H1 (cell line): ENCODE results near the gene H6PD. TPM values are rescaled to one million over a fixed set of nuclear protein-coding genes. Genes with fewer than 3 reads are reported as not detected.

ENCODE experiments used
- CTCF ChIA-PET: fragments of 300-600 bp; sonication (Branson Sonifier 250); formaldehyde crosslinking; loops from one replicate; lab custom pipeline; 2021; ENCODE audit not compliant: partially characterized antibody; lab: Charles Lee
- POLR2A ChIA-PET: fragments of 300-600 bp; sonication (Branson Sonifier 250); formaldehyde crosslinking; loops from one replicate; lab custom pipeline; 2021; ENCODE audit warnings: inconsistent platforms; ENCODE audit not compliant: partially characterized antibody; lab: Charles Lee
- DNase-seq, 2 experiments: peaks; one replicate each; pipeline versions ENCODE4 v3.0.0 to v3.0.0-alpha.2; 2010 to 2022; ENCODE audit warnings: low spot score in 2 of 2, low read depth in 1 of 2, mixed read lengths in 1 of 2
- FAIRE-seq: peaks from 2 replicates; lab custom pipeline; 2011; peaks lifted over from hg19 to GRCh38; lab: Jason Lieb, UNC
- H2AFZ ChIP-seq: 2 replicates; pipeline ENCODE4 v1.8.1; 2012; ENCODE audit warnings: low read length, inconsistent platforms
- H2AK5ac ChIP-seq: 2 replicates; pipeline ENCODE4 v1.6.1; 2013; ENCODE audit warnings: low read depth, low read length
- H2BK120ac ChIP-seq: replicated peaks from 2 replicates; pipeline ENCODE3; 2013; ENCODE audit warnings: low read depth, low read length, inconsistent platforms
- H2BK12ac ChIP-seq: 2 replicates; pipeline ENCODE4 v1.6.1; 2013; ENCODE audit warnings: low read depth, low read length
- H2BK15ac ChIP-seq: 2 replicates; pipeline ENCODE4 v1.6.1; 2013; ENCODE audit warnings: low read length
- H2BK20ac ChIP-seq: 2 replicates; pipeline ENCODE4 v1.6.1; 2013; ENCODE audit warnings: low read length
- H2BK5ac ChIP-seq: 2 replicates; pipeline ENCODE4 v1.6.1; 2013; ENCODE audit warnings: low read depth, low read length
- H3K14ac ChIP-seq: 2 replicates; pipeline ENCODE4 v1.6.1; 2013; ENCODE audit warnings: inconsistent platforms; ENCODE audit not compliant: insufficient read length
- H3K18ac ChIP-seq: 2 replicates; pipeline ENCODE4 v1.6.1; 2013; ENCODE audit warnings: low read length; ENCODE audit errors: extremely low read depth
- H3K23ac ChIP-seq: 2 replicates; pipeline ENCODE4 v1.6.1; 2013; ENCODE audit warnings: inconsistent platforms; ENCODE audit not compliant: insufficient read length
- H3K23me2 ChIP-seq: 2 replicates; pipeline ENCODE4 v1.6.1; 2013; ENCODE audit warnings: low read depth, low read length
- H3K27ac ChIP-seq: 2 replicates; pipeline ENCODE4 v1.6.1; 2011; ENCODE audit warnings: low read depth, low read length, inconsistent platforms
- H3K27me3 ChIP-seq, 4 experiments: replicated peaks in 1 of 4; 1 replicate in 1 of 4; 2 replicates in 3 of 4; pipeline versions ENCODE4 v1.6.1 to v1.8.1; 2011 to 2013; ENCODE audit warnings: low read length in 3 of 4, mild to moderate bottlenecking in 3 of 4, inconsistent platforms in 2 of 4, mixed read lengths in 2 of 4, moderate library complexity in 1 of 4; ENCODE audit not compliant: control insufficient read depth in 3 of 4, insufficient read depth in 3 of 4; ENCODE audit errors: extremely low read depth in 1 of 4
- H3K36me3 ChIP-seq, 4 experiments: 2 replicates each; pipeline versions ENCODE4 v1.6.1 to v1.8.1; 2011 to 2013; ENCODE audit warnings: mild to moderate bottlenecking in 4 of 4, low read length in 3 of 4, moderate library complexity in 2 of 4, control low read depth in 1 of 4, inconsistent platforms in 1 of 4; ENCODE audit not compliant: insufficient read depth in 4 of 4, control insufficient read depth in 2 of 4
- H3K4ac ChIP-seq: replicated peaks from 2 replicates; pipeline ENCODE3; 2013; ENCODE audit warnings: low read length, low read depth, mixed read lengths, inconsistent platforms; ENCODE audit not compliant: insufficient read length
- H3K4me1 ChIP-seq, 4 experiments: replicated peaks in 1 of 4; 1 replicate in 1 of 4; 2 replicates in 3 of 4; pipeline versions ENCODE4 v1.6.1 to v1.8.1; 2011 to 2013; ENCODE audit warnings: low read length in 3 of 4, inconsistent platforms in 2 of 4, mixed read lengths in 1 of 4; ENCODE audit not compliant: insufficient read depth in 4 of 4, control insufficient read depth in 3 of 4
- H3K4me2 ChIP-seq, 2 experiments: 2 replicates each; pipeline versions ENCODE4 v1.6.1 to v1.8.1; 2011 to 2013; ENCODE audit warnings: low read depth in 2 of 2, low read length in 2 of 2, control low read depth in 1 of 2, inconsistent platforms in 1 of 2, mild to moderate bottlenecking in 1 of 2; ENCODE audit not compliant: insufficient read depth in 1 of 2
- H3K4me3 ChIP-seq, 4 experiments: fragments of 200-600, 300-600 bp in 1 of 4; sonication (generic), shearing (Covaris generic), sonication (Bioruptor Twin) in 1 of 4; 2 replicates each; pipeline versions ENCODE4 v1.5.1 to v1.8.1; 2011 to 2016; ENCODE audit warnings: low read length in 4 of 4, low read depth in 3 of 4, control low read depth in 2 of 4, inconsistent platforms in 2 of 4, mild to moderate bottlenecking in 2 of 4, mixed read lengths in 1 of 4, moderate library complexity in 1 of 4; ENCODE audit not compliant: insufficient read depth in 2 of 4; ENCODE audit errors: extremely low read depth in 1 of 4
- H3K56ac ChIP-seq: replicated peaks from 2 replicates; pipeline ENCODE3; 2013; ENCODE audit warnings: low read depth, mild to moderate bottlenecking, mixed read lengths, low read length, inconsistent platforms; ENCODE audit not compliant: insufficient read length
- H3K79me1 ChIP-seq: 2 replicates; pipeline ENCODE4 v1.6.1; 2013; ENCODE audit warnings: low read depth, low read length, control low read depth
- H3K79me2 ChIP-seq, 2 experiments: 2 replicates each; pipeline versions ENCODE4 v1.6.1 to v1.8.1; 2012 to 2013; ENCODE audit warnings: low read length in 2 of 2, mild to moderate bottlenecking in 2 of 2, inconsistent platforms in 1 of 2; ENCODE audit not compliant: insufficient read depth in 2 of 2, control insufficient read depth in 1 of 2
- H3K9ac ChIP-seq, 4 experiments: replicated peaks in 1 of 4; 1 replicate in 1 of 4; 2 replicates in 3 of 4; pipeline versions ENCODE4 v1.6.1 to v1.8.1; 2011 to 2013; ENCODE audit warnings: low read depth in 3 of 4, low read length in 3 of 4, control low read depth in 2 of 4, mild to moderate bottlenecking in 2 of 4, moderate library complexity in 2 of 4, inconsistent platforms in 1 of 4; ENCODE audit errors: extremely low read depth in 1 of 4
- H3K9me3 ChIP-seq, 2 experiments: 2 replicates each; pipeline versions ENCODE4 v1.6.1 to v1.8.1; 2012 to 2013; ENCODE audit warnings: mild to moderate bottlenecking in 2 of 2, moderate library complexity in 2 of 2, control low read depth in 1 of 2, inconsistent platforms in 1 of 2, low read depth in 1 of 2, low read length in 1 of 2, mixed read lengths in 1 of 2; ENCODE audit not compliant: insufficient read depth in 2 of 2
- H4K20me1 ChIP-seq, 2 experiments: replicated peaks in 1 of 2; 2 replicates each; pipeline versions ENCODE3 to v1.8.1; 2011 to 2013; ENCODE audit warnings: inconsistent platforms in 2 of 2, low read length in 2 of 2, mild to moderate bottlenecking in 1 of 2; ENCODE audit not compliant: insufficient read depth in 2 of 2, control insufficient read depth in 1 of 2
- H4K5ac ChIP-seq: 2 replicates; pipeline ENCODE4 v1.6.1; 2013; ENCODE audit warnings: low read length, low read depth, mixed read lengths, inconsistent platforms; ENCODE audit not compliant: insufficient read length
- H4K8ac ChIP-seq: 2 replicates; pipeline ENCODE4 v1.8.0; 2013; ENCODE audit warnings: mild to moderate bottlenecking, moderate library complexity, low read length, inconsistent platforms; ENCODE audit not compliant: insufficient read depth; ENCODE audit errors: extremely low read depth
- H4K91ac ChIP-seq: replicated peaks from 2 replicates; pipeline ENCODE3; 2013; ENCODE audit warnings: low read length, mixed read lengths, inconsistent platforms; ENCODE audit not compliant: insufficient read length
- CTCF ChIP-seq, 3 experiments: IDR thresholded peaks; 1 replicate in 2 of 3; 2 replicates in 1 of 3; pipeline versions ENCODE4 v1.5.1 to v1.6.1; 2011; ENCODE audit warnings: low read length in 3 of 3, mild to moderate bottlenecking in 3 of 3, inconsistent platforms in 2 of 3, low read depth in 1 of 3, moderate library complexity in 1 of 3; ENCODE audit not compliant: insufficient read depth in 1 of 3; ENCODE audit errors: control extremely low read depth in 1 of 3
- MAX ChIP-seq: IDR thresholded peaks from 2 replicates; pipeline ENCODE4 v1.6.1; 2012; ENCODE audit warnings: inconsistent platforms
- NANOG ChIP-seq: IDR thresholded peaks from 2 replicates; pipeline ENCODE4 v1.6.1; 2011; ENCODE audit warnings: low read length, low read depth, mild to moderate bottlenecking, inconsistent platforms; ENCODE audit not compliant: insufficient read depth, poor library complexity, severe bottlenecking
- TEAD4 ChIP-seq: IDR thresholded peaks from 2 replicates; pipeline ENCODE4 v1.6.1; 2012; ENCODE audit warnings: low read depth, low read length, inconsistent platforms, mixed read lengths
- YY1 ChIP-seq: IDR thresholded peaks from 2 replicates; pipeline ENCODE4 v1.6.1; 2011; ENCODE audit warnings: low read depth, mild to moderate bottlenecking, low read length
- ZNF274 ChIP-seq: IDR thresholded peaks from 2 replicates; pipeline ENCODE4 v1.7.0; 2012; ENCODE audit warnings: low read length, borderline replicate concordance; ENCODE audit errors: extremely low read depth
- WGBS, 2 experiments: shearing (Covaris generic) in 1 of 2; methylation state at CpG; one replicate each; pipeline versions ENCODE4 v1.1.6 to v1.1.7; 2013 to 2015; ENCODE audit warnings: low lambda C conversion rate in 2 of 2, mixed read lengths in 2 of 2, inconsistent platforms in 1 of 2, low coverage in 1 of 2, missing lambda C conversion rate in 1 of 2; ENCODE audit not compliant: insufficient replicate concordance in 2 of 2, insufficient coverage in 1 of 2, insufficient read length in 1 of 2; ENCODE audit errors: extremely low coverage in 1 of 2, missing lambda C conversion rate in 1 of 2; 5-methylcytosine and 5-hydroxymethylcytosine counted together
- polyA plus RNA-seq, 7 experiments: library from polyadenylated mRNA; depleted of rRNA in 3 of 7; stranded (reverse) in 5 of 7; unstranded in 2 of 7; fragments of >200 nt in 5 of 7; fragments of 200-250 nt in 2 of 7; gene quantifications; 1 replicate in 5 of 7; 2 replicates in 1 of 7; 4 replicates in 1 of 7; pipeline versions ENCODE4 v1.2.1 to v1.2.3, GENCODE V29; 2011 to 2013; ENCODE audit warnings: missing spikeins in 2 of 7, mixed read lengths in 2 of 7
- total RNA-seq: library from RNA; stranded (reverse); fragmentation: NEBNext Ultra II Directional; extraction: Animal tissue kit (Norgen Biotek cat#: 25700); gene quantifications from 2 replicates; pipeline ENCODE4 v1.2.1, GENCODE V29; 2021

H6PD gene
- total and polyA plus RNA-seq, 2 of the 8 experiments (the other 6 are each of a cell fraction or from before 2014, with no cell fraction given), result 3.6 to 3.8 TPM

- ChIA-PET CTCF (no interaction called here), POLR2A (no interaction called here)
- Histone ChIP-seq H3K4me3 (no peak overlapping the region), H4K20me1 (peaks cover 0 to 2% of the 10 kb centered on the region in 2 experiments), H3K4me1 (peaks cover 3 to 26% (median 18%) of the 10 kb centered on the region in 4 experiments), H3K23ac (no peak overlapping the region), H3K9me3 (no peaks in the 10 kb centered on the region), H3K56ac (no peak overlapping the region), H3K4me2 (no peak overlapping the region), H2BK20ac (no peak overlapping the region), H2BK12ac (peak overlapping the region; percentile 62; the same call in 1 of the 2 replicates), H2BK120ac (no peak overlapping the region), H3K23me2 (no peaks in the 10 kb centered on the region), H2AFZ (no peak overlapping the region), H2AK5ac (no peak overlapping the region), H2BK15ac (no peak overlapping the region; the same call in 1 of the 2 replicates), H2BK5ac (no peak overlapping the region; the same call in 1 of the 2 replicates), H3K4ac (no peak overlapping the region), H3K27me3 (no peaks in the 10 kb centered on the region; a peak in 1 of 7 replicates), H4K8ac (peak overlapping the region; percentile 45), H3K27ac (no peak overlapping the region; the same call in 1 of the 2 replicates), H3K79me2 (no peaks in the 10 kb centered on the region), H3K14ac (no peak overlapping the region), H4K91ac (no peak overlapping the region), H3K18ac (no peak overlapping the region), H4K5ac (no peak overlapping the region), H3K36me3 (no peaks in the 10 kb centered on the region), H3K79me1 (peaks cover 3% of the 10 kb centered on the region; the same call in 1 of the 2 replicates), H3K9ac (no peak overlapping the region)
- FAIRE-seq (no peak), DNase-seq (no peak)
- 86% methylated on average over 20 of the region's 20 CpGs; no CpG with 5 or more reads in 1 of the 2 experiments for WGBS, 2 experiments
- no peak for TF ChIP-seq MAX
- TF ChIP-seq TEAD4, result no peak
- TF ChIP-seq NANOG, result no peak
- no peak for TF ChIP-seq YY1
- TF ChIP-seq CTCF (IDR thresholded peaks at IDR 0.05; ENCODE audit: control extremely low read depth in 1 of 3, insufficient read depth in 1 of 3, low read depth in 1 of 3, low read length in 3 of 3), result no peak
- TF ChIP-seq ZNF274, result no peak
These were observed 81.0 kb downstream of the H6PD start for GRCh38 chr1:9315411-9316079.
